Measurements from ENCODE around the gene FRMPD1. TPM values are rescaled to one million over a fixed set of nuclear protein-coding genes. Genes with fewer than 3 reads are reported as not detected.

The FRMPD1 gene
- total and polyA plus RNA-seq, 2 of the 4 experiments (the other 2 are of a cell fraction), result not detected

- TF ChIP-seq CTCF (conservative IDR thresholded peaks at IDR 0.05; ENCODE audit: low read depth, low read length) (no peak), SMC3 (IDR thresholded peaks at IDR 0.05; ENCODE audit: low read depth, low read length) (no peak), ELK1 (IDR thresholded peaks at IDR 0.05; ENCODE audit: borderline replicate concordance, low read depth, low read length) (no peak), MAFK (IDR thresholded peaks at IDR 0.05; ENCODE audit: low read depth, low read length) (no peak), RAD21 (IDR thresholded peaks at IDR 0.05; ENCODE audit: low read length) (no peak), NFE2L2 (IDR thresholded peaks at IDR 0.05; ENCODE audit: low read depth, low read length) (no peak), CEBPB (IDR thresholded peaks at IDR 0.05; ENCODE audit: low read depth, low read length) (no peak), MAZ (IDR thresholded peaks at IDR 0.05; ENCODE audit: borderline replicate concordance, low read depth, low read length) (no peak), FOS (IDR thresholded peaks at IDR 0.05; ENCODE audit: low read depth, low read length) (no peak), POLR2A (IDR thresholded peaks at IDR 0.05; ENCODE audit: low read depth, low read length) (no peak), USF2 (IDR thresholded peaks at IDR 0.05; ENCODE audit: low read depth, low read length) (no peak), MXI1 (IDR thresholded peaks at IDR 0.05; ENCODE audit: borderline replicate concordance, low read depth, low read length) (no peak), RCOR1 (IDR thresholded peaks at IDR 0.05; ENCODE audit: insufficient replicate concordance, low read length) (no peak), BHLHE40 (IDR thresholded peaks at IDR 0.05; ENCODE audit: low read depth, low read length) (no peak), RFX5 (IDR thresholded peaks at IDR 0.05; ENCODE audit: low read depth, low read length) (no peak), CHD1 (IDR thresholded peaks at IDR 0.05; ENCODE audit: low read depth, low read length) (no peak)
- H4K8ac ChIP-seq (ENCODE audit: low read depth in 2 of 2, low read length in 2 of 2), result no peak overlapping the region
- H2BK120ac ChIP-seq (ENCODE audit: low read depth, low read length), result no peak overlapping the region
- H3K23ac ChIP-seq (ENCODE audit: low read depth, low read length), result no peak overlapping the region
- H4K20me1 ChIP-seq (ENCODE audit: insufficient read depth, low read length), result no peaks in the 10 kb centered on the region
- no peak overlapping the region for H2BK15ac ChIP-seq (ENCODE audit: low read depth, low read length)
- H2AFZ ChIP-seq (replicated peaks; ENCODE audit: low read length, poor library complexity), result no peak overlapping the region
- intact Hi-C loops (cut with micrococcal nuclease), result no loop called here
- DNase-seq (no peak), ATAC-seq (ENCODE audit: low read depth) (no peak)
- H4K5ac ChIP-seq (ENCODE audit: low read depth, low read length), result no peak overlapping the region
- no peak overlapping the region for H2BK5ac ChIP-seq (ENCODE audit: low read depth, low read length, poor library complexity, severe bottlenecking)
- H3K56ac ChIP-seq (ENCODE audit: extremely low read depth, insufficient read depth, low read length), result no peak overlapping the region
- no peak overlapping the region for H3K18ac ChIP-seq (ENCODE audit: low read depth, low read length)
- H3K4me1 ChIP-seq (ENCODE audit: control insufficient read depth, insufficient read depth, low read length), result no peaks in the 10 kb centered on the region
- no peak overlapping the region for H3K4me3 ChIP-seq (ENCODE audit: insufficient read depth, low read depth, low read length)
- ChIA-PET POLR2A (ENCODE audit: unreplicated experiment) (no interaction called here), CTCF (no interaction called here)
- H4K91ac ChIP-seq (ENCODE audit: insufficient read depth, low read depth, low read length), result no peak overlapping the region
- no peak overlapping the region for H2BK20ac ChIP-seq (ENCODE audit: low read depth, low read length)
- no peak overlapping the region for H3K4me2 ChIP-seq (ENCODE audit: low read depth, low read length)
- H3K27me3 ChIP-seq (ENCODE audit: control insufficient read depth, insufficient read depth, low read length), result peaks cover 32% of the 10 kb centered on the region
- dilution Hi-C loops (cut with HindIII; ENCODE audit: low sequenced_read_pairs, unreplicated experiment), result no loop called here
- no peak overlapping the region for H3K14ac ChIP-seq (replicated peaks; ENCODE audit: low read depth, low read length)
- H2AK9ac ChIP-seq (replicated peaks; ENCODE audit: low read depth, low read length, poor library complexity), result no peak overlapping the region
- H3K9ac ChIP-seq (ENCODE audit: low read depth, low read length), result no peak overlapping the region
- no peaks in the 10 kb centered on the region for H3K36me3 ChIP-seq (ENCODE audit: control insufficient read depth, insufficient read depth, low read length)
- H3K9me3 ChIP-seq (ENCODE audit: control insufficient read depth, insufficient read depth, low read length), result no peaks in the 10 kb centered on the region
- in situ Hi-C loops (cut with MboI; ENCODE audit: low sequenced_read_pairs), result no loop called here
- H3K9me1 ChIP-seq (ENCODE audit: insufficient read depth, low read length), result no peaks in the 10 kb centered on the region
- WGBS, 2 experiments (ENCODE audit: extremely low coverage in 2 of 2, insufficient read length in 1 of 2), result 58% methylated on average over 8 of the region's 10 CpGs; no CpG with 5 or more reads in 1 of the 2 experiments
- H3K4ac ChIP-seq (ENCODE audit: low read depth, low read length), result no peak overlapping the region
- no peak overlapping the region for H3K27ac ChIP-seq (ENCODE audit: insufficient read depth, low read length)
- BruUV-seq (replicated peaks), result no TSS peak
- no peak overlapping the region for H2AK5ac ChIP-seq (ENCODE audit: low read depth, low read length)
- no peaks in the 10 kb centered on the region for H3K79me1 ChIP-seq (ENCODE audit: low read depth in 1 of 2, low read length in 2 of 2)
These were observed 33.0 kb downstream of the FRMPD1 start for GRCh38 chr9:37683531-37684371.

Data from IMR-90 (cell line).